K562 (cell line): ENCODE data around the gene SLC35E2B. TPM values are rescaled to one million over a fixed set of nuclear protein-coding genes. Genes with fewer than 3 reads are reported as not detected.

Source experiments
- CBFA2T3 ChIP-seq: fragments of 450-650 bp; IDR thresholded peaks from 2 replicates; pipeline ENCODE4 v1.6.1; 2017
- CBX8 ChIP-seq: fragments of 200-600 bp; sonication (generic); IDR thresholded peaks from 2 replicates; pipeline ENCODE4 v1.6.1; 2012; ENCODE audit warnings: borderline replicate concordance, mixed run types, low read depth, mild to moderate bottlenecking, moderate library complexity, mixed read lengths, low read length, control low read depth, inconsistent platforms; ENCODE audit not compliant: poor library complexity, severe bottlenecking; ENCODE audit errors: extremely low read depth
- EGR1 ChIP-seq: fragments of 450-650 bp; conservative IDR thresholded peaks from 2 replicates; pipeline ENCODE4 v1.6.1; 2017; ENCODE audit warnings: mild to moderate bottlenecking
- MAZ ChIP-seq, 2 experiments: fragments of 450-650 bp in 1 of 2; sonication (generic) in 1 of 2; formaldehyde crosslinking; IDR thresholded peaks in 1 of 2; conservative IDR thresholded peaks in 1 of 2; 2 replicates each; pipeline versions ENCODE4 v1.4.0 to v1.5.0; 2020; ENCODE audit warnings: mild to moderate bottlenecking in 1 of 2, missing genetic modification reagents in 1 of 2
- SIN3A ChIP-seq, 2 experiments: fragments of 150-350 bp in 1 of 2; IDR thresholded peaks; 2 replicates each; pipeline ENCODE4 v1.6.1; 2011 to 2016; ENCODE audit warnings: borderline replicate concordance in 2 of 2, low read depth in 2 of 2, low read length in 2 of 2, mild to moderate bottlenecking in 2 of 2, moderate library complexity in 2 of 2; ENCODE audit not compliant: control insufficient read depth in 1 of 2
- SMC3 ChIP-seq: conservative IDR thresholded peaks from 2 replicates; pipeline ENCODE4 v1.6.1; 2011; ENCODE audit warnings: low read depth, low read length, improper control_type of control experiment; ENCODE audit not compliant: insufficient read depth
- ZNF143 ChIP-seq: sonication (generic); formaldehyde crosslinking; IDR thresholded peaks from 2 replicates; pipeline ENCODE4 v1.9.0; 2022; ENCODE audit warnings: mild to moderate bottlenecking, missing genetic modification reagents
- ZNF197 ChIP-seq: fragments of 200-800 bp; sonication (Bioruptor generic); IDR thresholded peaks from 2 replicates; pipeline ENCODE4 v1.6.1; 2016; ENCODE audit warnings: low read depth, missing genetic modification characterization, missing compliant biosample characterization
- ZNF717 ChIP-seq: fragments of 250-450 bp; sonication (Bioruptor Pico); IDR thresholded peaks from 2 replicates; pipeline ENCODE4 v1.5.0; 2021
- polyA plus RNA-seq, 8 experiments: library from polyadenylated mRNA; depleted of rRNA in 4 of 8; stranded (reverse) in 5 of 8; unstranded in 3 of 8; fragments of >200 nt; fragmentation: Nextera tagmentation in 2 of 8; fragmentation: Illumina TruSeq in 1 of 8; extraction: Ambion mirVana in 2 of 8; extraction: Trizol in 1 of 8; gene quantifications; 2 replicates each; pipeline versions ENCODE4 v1.2.1 to v1.2.3, GENCODE V29; 2011 to 2014; ENCODE audit warnings: inconsistent platforms in 1 of 8, missing spikeins in 1 of 8
- total RNA-seq, 7 experiments: library from RNA; depleted of rRNA in 6 of 7; stranded (reverse); fragments of >200 nt in 6 of 7; fragmentation: Illumina TruSeq in 2 of 7; extraction: Trizol in 2 of 7; gene quantifications; 2 replicates each; pipeline versions ENCODE4 v1.2.1 to v1.2.3, GENCODE V29; 2011 to 2021; ENCODE audit warnings: low replicate concordance in 1 of 7
- TF ChIP-seq, protein P1 (sequence below): sonication (generic); formaldehyde crosslinking; IDR thresholded peaks from 2 replicates; pipeline ENCODE4 v1.8.1; 2023; ENCODE audit warnings: mild to moderate bottlenecking, missing genetic modification reagents
- TF ChIP-seq, protein P2 (sequence below): fragments of 450-650 bp; IDR thresholded peaks from 2 replicates; pipeline ENCODE4 v1.6.1; 2016; ENCODE audit warnings: low read depth, mild to moderate bottlenecking, moderate library complexity
- TF ChIP-seq, protein P3 (sequence below): fragments of 200-600 bp; sonication (generic); IDR thresholded peaks from one replicate; pipeline ENCODE4 v1.6.1; 2012; ENCODE audit warnings: mild to moderate bottlenecking, low read depth, low read length, inconsistent platforms

Gene SLC35E2B
- total and polyA plus RNA-seq, 9 of the 15 experiments (the other 6 are each of a cell fraction or from before 2014, with no cell fraction given), result 4.7 to 44.6 (median 20.7) TPM

DNA sequence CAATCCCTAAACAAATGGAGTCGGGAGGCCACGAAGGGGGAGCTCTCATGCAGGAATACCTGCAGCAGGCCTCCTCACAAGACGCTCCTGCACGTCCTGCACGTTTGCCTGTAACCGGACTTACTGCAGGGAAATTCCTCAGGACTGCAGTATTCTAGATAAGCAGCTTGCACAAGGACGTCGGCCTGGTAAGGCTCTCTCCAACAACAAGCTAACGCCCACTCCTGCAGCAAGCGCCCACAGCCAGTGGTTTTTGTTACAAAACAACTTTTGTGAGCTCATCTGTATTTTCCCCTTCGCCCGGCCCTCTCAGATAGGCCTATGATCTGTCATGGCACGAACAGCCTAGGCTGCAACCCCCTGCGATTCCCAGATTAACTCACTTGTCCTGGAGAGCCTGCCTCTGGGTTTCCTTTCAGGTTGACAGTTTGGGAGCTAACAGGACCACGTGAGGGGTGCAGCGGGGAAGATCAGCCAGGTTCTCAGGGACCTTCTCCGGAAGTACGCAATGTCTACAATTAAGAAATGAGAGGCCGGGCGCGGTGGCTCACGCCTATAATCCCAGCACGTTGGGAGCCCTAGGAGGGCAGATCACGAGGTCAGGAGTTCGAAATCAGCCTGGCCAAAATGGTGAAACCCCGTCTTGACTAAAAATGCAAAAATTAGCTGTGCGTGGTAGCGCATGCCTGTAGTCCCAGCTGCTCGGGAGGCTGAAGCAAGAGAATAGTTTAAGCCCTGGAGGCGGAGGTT is 78.2 kb downstream of the SLC35E2B start (continued):
- TF ChIP-seq, protein P1, sequence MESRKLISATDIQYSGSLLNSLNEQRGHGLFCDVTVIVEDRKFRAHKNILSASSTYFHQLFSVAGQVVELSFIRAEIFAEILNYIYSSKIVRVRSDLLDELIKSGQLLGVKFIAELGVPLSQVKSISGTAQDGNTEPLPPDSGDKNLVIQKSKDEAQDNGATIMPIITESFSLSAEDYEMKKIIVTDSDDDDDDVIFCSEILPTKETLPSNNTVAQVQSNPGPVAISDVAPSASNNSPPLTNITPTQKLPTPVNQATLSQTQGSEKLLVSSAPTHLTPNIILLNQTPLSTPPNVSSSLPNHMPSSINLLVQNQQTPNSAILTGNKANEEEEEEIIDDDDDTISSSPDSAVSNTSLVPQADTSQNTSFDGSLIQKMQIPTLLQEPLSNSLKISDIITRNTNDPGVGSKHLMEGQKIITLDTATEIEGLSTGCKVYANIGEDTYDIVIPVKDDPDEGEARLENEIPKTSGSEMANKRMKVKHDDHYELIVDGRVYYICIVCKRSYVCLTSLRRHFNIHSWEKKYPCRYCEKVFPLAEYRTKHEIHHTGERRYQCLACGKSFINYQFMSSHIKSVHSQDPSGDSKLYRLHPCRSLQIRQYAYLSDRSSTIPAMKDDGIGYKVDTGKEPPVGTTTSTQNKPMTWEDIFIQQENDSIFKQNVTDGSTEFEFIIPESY (CRISPR knock-in tag), result no peak
- TF ChIP-seq, protein P2, sequence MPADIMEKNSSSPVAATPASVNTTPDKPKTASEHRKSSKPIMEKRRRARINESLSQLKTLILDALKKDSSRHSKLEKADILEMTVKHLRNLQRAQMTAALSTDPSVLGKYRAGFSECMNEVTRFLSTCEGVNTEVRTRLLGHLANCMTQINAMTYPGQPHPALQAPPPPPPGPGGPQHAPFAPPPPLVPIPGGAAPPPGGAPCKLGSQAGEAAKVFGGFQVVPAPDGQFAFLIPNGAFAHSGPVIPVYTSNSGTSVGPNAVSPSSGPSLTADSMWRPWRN, result no peak
- no peak for TF ChIP-seq CBX8
- TF ChIP-seq MAZ (CRISPR knock-in tag; conservative IDR thresholded peaks at IDR 0.05 in 1 of 2, IDR thresholded peaks at IDR 0.05 in 1 of 2), result peak in 1 of 2 experiments; percentile 15; a peak in 1 of 4 replicates
- TF ChIP-seq ZNF143 (CRISPR knock-in tag), result peak; percentile 37; the same call in 1 of the 2 replicates
- TF ChIP-seq, protein P3, sequence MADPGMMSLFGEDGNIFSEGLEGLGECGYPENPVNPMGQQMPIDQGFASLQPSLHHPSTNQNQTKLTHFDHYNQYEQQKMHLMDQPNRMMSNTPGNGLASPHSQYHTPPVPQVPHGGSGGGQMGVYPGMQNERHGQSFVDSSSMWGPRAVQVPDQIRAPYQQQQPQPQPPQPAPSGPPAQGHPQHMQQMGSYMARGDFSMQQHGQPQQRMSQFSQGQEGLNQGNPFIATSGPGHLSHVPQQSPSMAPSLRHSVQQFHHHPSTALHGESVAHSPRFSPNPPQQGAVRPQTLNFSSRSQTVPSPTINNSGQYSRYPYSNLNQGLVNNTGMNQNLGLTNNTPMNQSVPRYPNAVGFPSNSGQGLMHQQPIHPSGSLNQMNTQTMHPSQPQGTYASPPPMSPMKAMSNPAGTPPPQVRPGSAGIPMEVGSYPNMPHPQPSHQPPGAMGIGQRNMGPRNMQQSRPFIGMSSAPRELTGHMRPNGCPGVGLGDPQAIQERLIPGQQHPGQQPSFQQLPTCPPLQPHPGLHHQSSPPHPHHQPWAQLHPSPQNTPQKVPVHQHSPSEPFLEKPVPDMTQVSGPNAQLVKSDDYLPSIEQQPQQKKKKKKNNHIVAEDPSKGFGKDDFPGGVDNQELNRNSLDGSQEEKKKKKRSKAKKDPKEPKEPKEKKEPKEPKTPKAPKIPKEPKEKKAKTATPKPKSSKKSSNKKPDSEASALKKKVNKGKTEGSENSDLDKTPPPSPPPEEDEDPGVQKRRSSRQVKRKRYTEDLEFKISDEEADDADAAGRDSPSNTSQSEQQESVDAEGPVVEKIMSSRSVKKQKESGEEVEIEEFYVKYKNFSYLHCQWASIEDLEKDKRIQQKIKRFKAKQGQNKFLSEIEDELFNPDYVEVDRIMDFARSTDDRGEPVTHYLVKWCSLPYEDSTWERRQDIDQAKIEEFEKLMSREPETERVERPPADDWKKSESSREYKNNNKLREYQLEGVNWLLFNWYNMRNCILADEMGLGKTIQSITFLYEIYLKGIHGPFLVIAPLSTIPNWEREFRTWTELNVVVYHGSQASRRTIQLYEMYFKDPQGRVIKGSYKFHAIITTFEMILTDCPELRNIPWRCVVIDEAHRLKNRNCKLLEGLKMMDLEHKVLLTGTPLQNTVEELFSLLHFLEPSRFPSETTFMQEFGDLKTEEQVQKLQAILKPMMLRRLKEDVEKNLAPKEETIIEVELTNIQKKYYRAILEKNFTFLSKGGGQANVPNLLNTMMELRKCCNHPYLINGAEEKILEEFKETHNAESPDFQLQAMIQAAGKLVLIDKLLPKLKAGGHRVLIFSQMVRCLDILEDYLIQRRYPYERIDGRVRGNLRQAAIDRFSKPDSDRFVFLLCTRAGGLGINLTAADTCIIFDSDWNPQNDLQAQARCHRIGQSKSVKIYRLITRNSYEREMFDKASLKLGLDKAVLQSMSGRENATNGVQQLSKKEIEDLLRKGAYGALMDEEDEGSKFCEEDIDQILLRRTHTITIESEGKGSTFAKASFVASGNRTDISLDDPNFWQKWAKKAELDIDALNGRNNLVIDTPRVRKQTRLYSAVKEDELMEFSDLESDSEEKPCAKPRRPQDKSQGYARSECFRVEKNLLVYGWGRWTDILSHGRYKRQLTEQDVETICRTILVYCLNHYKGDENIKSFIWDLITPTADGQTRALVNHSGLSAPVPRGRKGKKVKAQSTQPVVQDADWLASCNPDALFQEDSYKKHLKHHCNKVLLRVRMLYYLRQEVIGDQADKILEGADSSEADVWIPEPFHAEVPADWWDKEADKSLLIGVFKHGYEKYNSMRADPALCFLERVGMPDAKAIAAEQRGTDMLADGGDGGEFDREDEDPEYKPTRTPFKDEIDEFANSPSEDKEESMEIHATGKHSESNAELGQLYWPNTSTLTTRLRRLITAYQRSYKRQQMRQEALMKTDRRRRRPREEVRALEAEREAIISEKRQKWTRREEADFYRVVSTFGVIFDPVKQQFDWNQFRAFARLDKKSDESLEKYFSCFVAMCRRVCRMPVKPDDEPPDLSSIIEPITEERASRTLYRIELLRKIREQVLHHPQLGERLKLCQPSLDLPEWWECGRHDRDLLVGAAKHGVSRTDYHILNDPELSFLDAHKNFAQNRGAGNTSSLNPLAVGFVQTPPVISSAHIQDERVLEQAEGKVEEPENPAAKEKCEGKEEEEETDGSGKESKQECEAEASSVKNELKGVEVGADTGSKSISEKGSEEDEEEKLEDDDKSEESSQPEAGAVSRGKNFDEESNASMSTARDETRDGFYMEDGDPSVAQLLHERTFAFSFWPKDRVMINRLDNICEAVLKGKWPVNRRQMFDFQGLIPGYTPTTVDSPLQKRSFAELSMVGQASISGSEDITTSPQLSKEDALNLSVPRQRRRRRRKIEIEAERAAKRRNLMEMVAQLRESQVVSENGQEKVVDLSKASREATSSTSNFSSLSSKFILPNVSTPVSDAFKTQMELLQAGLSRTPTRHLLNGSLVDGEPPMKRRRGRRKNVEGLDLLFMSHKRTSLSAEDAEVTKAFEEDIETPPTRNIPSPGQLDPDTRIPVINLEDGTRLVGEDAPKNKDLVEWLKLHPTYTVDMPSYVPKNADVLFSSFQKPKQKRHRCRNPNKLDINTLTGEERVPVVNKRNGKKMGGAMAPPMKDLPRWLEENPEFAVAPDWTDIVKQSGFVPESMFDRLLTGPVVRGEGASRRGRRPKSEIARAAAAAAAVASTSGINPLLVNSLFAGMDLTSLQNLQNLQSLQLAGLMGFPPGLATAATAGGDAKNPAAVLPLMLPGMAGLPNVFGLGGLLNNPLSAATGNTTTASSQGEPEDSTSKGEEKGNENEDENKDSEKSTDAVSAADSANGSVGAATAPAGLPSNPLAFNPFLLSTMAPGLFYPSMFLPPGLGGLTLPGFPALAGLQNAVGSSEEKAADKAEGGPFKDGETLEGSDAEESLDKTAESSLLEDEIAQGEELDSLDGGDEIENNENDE, result no peak
- TF ChIP-seq CBFA2T3, result peak; percentile 79
- TF ChIP-seq EGR1, result peak; percentile 94
- no peak for TF ChIP-seq ZNF717 (CRISPR knock-in tag)
- TF ChIP-seq SIN3A (IDR thresholded peaks at IDR 0.05; ENCODE audit: borderline replicate concordance in 2 of 2, control insufficient read depth in 1 of 2, low read depth in 2 of 2, low read length in 2 of 2), result peak in 1 of 2 experiments; percentile 58; a peak in 2 of 4 replicates
- no peak for TF ChIP-seq SMC3
- TF ChIP-seq ZNF197 (CRISPR knock-in tag), result no peak
